Measurements from ENCODE around the gene IL24. TPM values are rescaled to one million over a fixed set of nuclear protein-coding genes. Genes with fewer than 3 reads are reported as not detected.

IL24 gene
- total and polyA plus RNA-seq, 10 of the 15 experiments (the other 5 are each of a cell fraction or from before 2014, with no cell fraction given) = 0.05 to 19.8 (median 0.35) TPM; not detected in 1

- in situ Hi-C loops (cut with MboI) = loop anchor here (5.0 kb wide), 2 partner anchors 100 to 185 kb away; no protein-coding TSS in a partner anchor
- no peak for DNase-seq (ENCODE audit: low read depth, low spot score)
- 15% methylated on average over 7 of the region's 7 CpGs for WGBS (ENCODE audit: insufficient coverage, insufficient replicate concordance, low lambda C conversion rate, missing lambda C conversion rate)
- peak; percentile 95 for FAIRE-seq
- Histone ChIP-seq H3K79me2 (ENCODE audit: control insufficient read depth, insufficient read depth, low read length) (peaks cover 44% of the 10 kb centered on the region), H3K4me3 (no peak overlapping the region), H3K9ac (ENCODE audit: control insufficient read depth, insufficient read depth, low read length) (no peak overlapping the region), H3K4me2 (ENCODE audit: control insufficient read depth, insufficient read depth) (no peak overlapping the region), H3K27ac (ENCODE audit: control insufficient read depth, insufficient read depth) (no peak overlapping the region), H3K27me3 (replicated peaks in 1 of 2; ENCODE audit: control insufficient read depth in 2 of 2, insufficient read depth in 2 of 2, low read length in 1 of 2) (no peaks in the 10 kb centered on the region), H3K9me3 (replicated peaks; ENCODE audit: control insufficient read depth, insufficient read depth, low read length) (no peaks in the 10 kb centered on the region), H4K20me1 (ENCODE audit: control insufficient read depth, insufficient read depth) (peaks cover 7% of the 10 kb centered on the region), H2AFZ (ENCODE audit: control insufficient read depth, low read depth, low read length) (no peak overlapping the region), H3K4me1 (ENCODE audit: control insufficient read depth, insufficient read depth, low read length) (peaks cover 38% of the 10 kb centered on the region), H3K36me3 (ENCODE audit: control insufficient read depth in 2 of 2, insufficient read depth in 2 of 2, low read length in 1 of 2) (peaks cover 18 to 40% of the 10 kb centered on the region in 2 experiments)
- ATAC-seq = peak; percentile 78
- RAD21 ChIA-PET (ENCODE audit: unreplicated experiment) = interaction anchor here (0.7 to 12.9 kb wide), 47 partner anchors 9 to 441 kb away, joined by 3 to 371 read pairs (median 5); partner anchors contain the start of genes DYRK3, FCMR and IL20
- CTCF ChIA-PET = interaction anchor here (0.6 to 12.9 kb wide), 76 partner anchors 9 to 329 kb away, joined by 3 to 643 read pairs (median 5); partner anchors contain the start of genes DYRK3, FCAMR, FCMR and IL10
- BruUV-seq (replicated peaks) = no TSS peak
- POLR2A ChIA-PET = interaction anchor here (0.9 to 12.2 kb wide), 6 partner anchors 10 to 177 kb away, joined by 3 to 222 read pairs (median 6); partner anchors contain the start of gene FCMR
- intact Hi-C loops (cut with micrococcal nuclease; ENCODE audit: unreplicated experiment) = loop anchor here (1.0 to 10.0 kb wide), 7 partner anchors 18 to 408 kb away; partner anchors contain the start of genes DYRK3 and RASSF5
- SMC1A ChIA-PET (ENCODE audit: uncharacterized antibody, unreplicated experiment) = interaction anchor here (0.7 to 12.6 kb wide), 47 partner anchors 9 to 368 kb away, joined by 3 to 431 read pairs (median 5); partner anchors contain the start of genes DYRK3, FCAMR, FCMR and IL20
- no peak for TF ChIP-seq JUNB (IDR thresholded peaks at IDR 0.05)
- no peak; a peak in 1 of 4 replicates for TF ChIP-seq IKZF2 (IDR thresholded peaks at IDR 0.05)
- no peak for TF ChIP-seq ZZZ3 (IDR thresholded peaks at IDR 0.05; ENCODE audit: control insufficient read depth, insufficient read length, low read depth)
- TF ChIP-seq BCLAF1 (IDR thresholded peaks at IDR 0.05) = no peak
- TF ChIP-seq PKNOX1 (IDR thresholded peaks at IDR 0.05) = peak; percentile 31; the same call in 1 of the 2 replicates
- TF ChIP-seq HCFC1 (IDR thresholded peaks at IDR 0.05; ENCODE audit: low read length) = no peak
- no peak for TF ChIP-seq ZBTB4 (CRISPR knock-in tag; IDR thresholded peaks at IDR 0.05)
- no peak for TF ChIP-seq STAT3 (IDR thresholded peaks at IDR 0.05; ENCODE audit: low read depth, low read length)
- no peak; the same call in 1 of the 2 replicates for TF ChIP-seq RUNX3 (IDR thresholded peaks at IDR 0.05; ENCODE audit: low read length)
- TF ChIP-seq IRF5 (IDR thresholded peaks at IDR 0.05; ENCODE audit: borderline replicate concordance) = no peak
- no peak for TF ChIP-seq NRF1 (conservative IDR thresholded peaks at IDR 0.05; ENCODE audit: low read depth, low read length)
- TF ChIP-seq RELB (IDR thresholded peaks at IDR 0.05; ENCODE audit: low read depth) = no peak
Measured at GRCh38 chr1:206912445-206913095, 15.3 kb downstream of the IL24 start.
